C1 segment of cervical spinal cord (tissue), 14 donors: ENCODE results near the gene CELF4.

ENCODE experiments used
- DNase-seq, 14 donors: peaks; one replicate each; lab custom pipeline; 2025; lab: John Stamatoyannopoulos, UW

CELF4 gene

GRCh38 chr18:37574113-37574512, 8.5 kb upstream of the CELF4 start:
- no peak for DNase-seq

- DNase-seq = no peak
Observed at GRCh38 chr18:37572736-37573135, 7.1 kb upstream of the CELF4 start.

- DNase-seq = no peak
Observed at GRCh38 chr18:37571266-37571665, 5.7 kb upstream of the CELF4 start.

GRCh38 chr18:37570336-37570930, 4.8 kb upstream of the CELF4 start:
- DNase-seq = no peak

- DNase-seq = peak in 1 of 14 donors; percentile 45
Observed at GRCh38 chr18:37568671-37569070, 3.1 kb upstream of the CELF4 start.

GRCh38 chr18:37567994-37568359, 2.4 kb upstream of the CELF4 start:
- peak in 1 of 14 donors; percentile 67 for DNase-seq

GRCh38 chr18:37567061-37567993, 1.7 kb upstream of the CELF4 start:
- peak in 1 of 14 donors; percentile 54 for DNase-seq

- DNase-seq = peak in 1 of 14 donors; percentile 88
Observed at GRCh38 chr18:37566479-37567060, 972 bp upstream of the CELF4 start.

GRCh38 chr18:37565977-37566478, 430 bp upstream of the CELF4 start:
- peak in 13 of 14 donors; percentile 3 to 91 (median 40) for DNase-seq

GRCh38 chr18:37564711-37565100, 892 bp downstream of the CELF4 start:
- peak in 9 of 14 donors; percentile 1 to 70 (median 43) for DNase-seq

GRCh38 chr18:37563931-37564392, 1.6 kb downstream of the CELF4 start:
- DNase-seq = peak in 1 of 14 donors; percentile 59

GRCh38 chr18:37561986-37562385, 3.6 kb downstream of the CELF4 start:
- DNase-seq = no peak

GRCh38 chr18:37560003-37560402, 5.6 kb downstream of the CELF4 start:
- DNase-seq = no peak

- DNase-seq = no peak
Observed at GRCh38 chr18:37559194-37559593, 6.4 kb downstream of the CELF4 start.

GRCh38 chr18:37554399-37554787, 11.2 kb downstream of the CELF4 start:
- no peak for DNase-seq

GRCh38 chr18:37553633-37554398, 11.8 kb downstream of the CELF4 start:
- DNase-seq = no peak

- DNase-seq = peak in 1 of 14 donors; percentile 79
Observed at GRCh38 chr18:37552286-37552685, 13.3 kb downstream of the CELF4 start.

- DNase-seq = peak in 1 of 14 donors; percentile 76
Observed at GRCh38 chr18:37551846-37552245, 13.8 kb downstream of the CELF4 start.

- no peak for DNase-seq
Observed at GRCh38 chr18:37551249-37551648, 14.3 kb downstream of the CELF4 start.

- DNase-seq = no peak
Observed at GRCh38 chr18:37550118-37550875, 15.3 kb downstream of the CELF4 start.
